Upper lobe of left lung (tissue), 6 donors: ENCODE data around the gene BMP7. TPM values are rescaled to one million over a fixed set of nuclear protein-coding genes. Genes with fewer than 3 reads are reported as not detected.

ENCODE experiments used
- ATAC-seq, 2 donors: fragments of 200-7000 bp; cut with Tn5 transposase; one replicate each; pipeline ENCODE4 v1.9.1; 2022; ENCODE audit warnings: mild to moderate bottlenecking in 2 of 2, moderate library complexity in 2 of 2; ENCODE audit not compliant: low FRiP score in 2 of 2
- DNase-seq, 2 donors: peaks; one replicate each; pipeline ENCODE4 v3.0.0-alpha.2; 2019 to 2020
- H3K27ac ChIP-seq, 4 donors: fragments of 200-600 bp; sonication (generic); one replicate each; pipeline ENCODE4 v1.5.1; 2016 to 2019
- H3K27me3 ChIP-seq, 4 donors: fragments of 200-600 bp; sonication (generic); one replicate each; pipeline ENCODE4 v1.5.1; 2017 to 2019
- H3K36me3 ChIP-seq, 4 donors: fragments of 200-600 bp; sonication (generic); one replicate each; pipeline ENCODE4 v1.5.1; 2016 to 2019
- H3K4me1 ChIP-seq, 4 donors: fragments of 200-600 bp; sonication (generic); one replicate each; pipeline ENCODE4 v1.5.1; 2018 to 2019
- H3K4me3 ChIP-seq, 4 donors: fragments of 200-600 bp; sonication (generic); one replicate each; pipeline ENCODE4 v1.5.1; 2017 to 2019; ENCODE audit warnings: mild to moderate bottlenecking in 2 of 4, moderate library complexity in 1 of 4
- H3K9me3 ChIP-seq, 4 donors: fragments of 200-600 bp; sonication (generic); one replicate each; pipeline ENCODE4 v1.5.1; 2018 to 2019
- CTCF ChIP-seq, 6 experiments: fragments of 450-650 bp in 4 of 6; fragments of 200-600 bp in 2 of 6; sonication (generic) in 2 of 6; IDR thresholded peaks; one replicate each; pipeline ENCODE4 v1.5.1; 2016 to 2019; ENCODE audit warnings: antibody characterized with exemption in 6 of 6
- EP300 ChIP-seq, 4 donors: sonication (generic); formaldehyde crosslinking; IDR thresholded peaks; one replicate each; pipeline ENCODE4 v1.5.1; 2017; ENCODE audit warnings: antibody characterized with exemption in 4 of 4, control low read depth in 2 of 4
- POLR2A ChIP-seq, 4 donors: fragments of 450-650 bp; IDR thresholded peaks; one replicate each; pipeline ENCODE4 v1.5.1; 2016 to 2017; ENCODE audit warnings: antibody characterized with exemption in 4 of 4, mild to moderate bottlenecking in 2 of 4
- POLR2AphosphoS5 ChIP-seq, 2 donors: sonication (generic); formaldehyde crosslinking; IDR thresholded peaks; one replicate each; pipeline ENCODE4 v1.5.1; 2017; ENCODE audit warnings: antibody characterized with exemption in 2 of 2
- WGBS, 2 donors: methylation state at CpG; one replicate each; pipeline ENCODE4 v1.1.5; 2017 to 2018; 5-methylcytosine and 5-hydroxymethylcytosine counted together
- total RNA-seq, 6 donors: library from RNA; depleted of rRNA in 4 of 6; stranded (reverse); fragments of >200 nt in 4 of 6; gene quantifications; one replicate each; pipeline versions ENCODE4 v1.1.0 to v1.2.1, GENCODE V29; 2016 to 2021
- donor health status: DM: no; HTN: no; CAD: no; lungs with moderate emphysema.
- donor health status: DM: no; HTN: yes; CAD: no; lungs with severe emphysema.

Gene BMP7
- total RNA-seq, 6 donors from 2014 or later: 0.30 to 4.0 (median 2.6) TPM; not detected in 1

- TF ChIP-seq EP300 (IDR thresholded peaks at IDR 0.05): no peak
- no peak for TF ChIP-seq CTCF (IDR thresholded peaks at IDR 0.05)
- no peak for TF ChIP-seq POLR2A (IDR thresholded peaks at IDR 0.05)
- TF ChIP-seq POLR2AphosphoS5 (IDR thresholded peaks at IDR 0.05): no peak
- H3K27me3 ChIP-seq: no peaks in the 10 kb centered on the region
- no peaks in the 10 kb centered on the region for H3K36me3 ChIP-seq
- no peaks in the 10 kb centered on the region for H3K4me1 ChIP-seq
- 82 to 87% methylated on average over 7 of the region's 7 CpGs for whole genome bisulfite sequencing, 2 donors
- H3K27ac ChIP-seq: no peak overlapping the region
- no peak for ATAC-seq
- no peak for DNase-seq
- H3K4me3 ChIP-seq: no peak overlapping the region
- no peaks in the 10 kb centered on the region for H3K9me3 ChIP-seq
These were observed 129.7 kb downstream of the BMP7 start for GRCh38 chr20:57136734-57137133.

- no peaks in the 10 kb centered on the region for H3K36me3 ChIP-seq
- TF ChIP-seq EP300 (IDR thresholded peaks at IDR 0.05) (no peak), POLR2AphosphoS5 (IDR thresholded peaks at IDR 0.05) (no peak), CTCF (IDR thresholded peaks at IDR 0.05) (no peak), POLR2A (IDR thresholded peaks at IDR 0.05) (no peak)
- no peaks in the 10 kb centered on the region for H3K9me3 ChIP-seq
- H3K27ac ChIP-seq: no peak overlapping the region
- H3K4me3 ChIP-seq: no peak overlapping the region
- no peaks in the 10 kb centered on the region for H3K27me3 ChIP-seq
- DNase-seq (no peak), ATAC-seq (no peak)
- WGBS, 2 donors: 73 to 76% methylated on average over 6 of the region's 6 CpGs
- no peaks in the 10 kb centered on the region for H3K4me1 ChIP-seq
These were observed 130.6 kb downstream of the BMP7 start for GRCh38 chr20:57135875-57136274.

GRCh38 chr20:57134804-57135203 is 131.6 kb downstream of the BMP7 start:
- 80 to 92% methylated on average over 4 of the region's 4 CpGs for WGBS, 2 donors
- DNase-seq (no peak), ATAC-seq (no peak)
- Histone ChIP-seq H3K9me3 (no peaks in the 10 kb centered on the region), H3K27ac (no peak overlapping the region), H3K36me3 (no peaks in the 10 kb centered on the region), H3K4me3 (no peak overlapping the region), H3K27me3 (no peaks in the 10 kb centered on the region), H3K4me1 (no peaks in the 10 kb centered on the region)
- TF ChIP-seq EP300 (IDR thresholded peaks at IDR 0.05): no peak
- no peak for TF ChIP-seq CTCF (IDR thresholded peaks at IDR 0.05)
- TF ChIP-seq POLR2A (IDR thresholded peaks at IDR 0.05): no peak
- TF ChIP-seq POLR2AphosphoS5 (IDR thresholded peaks at IDR 0.05): no peak

DNA sequence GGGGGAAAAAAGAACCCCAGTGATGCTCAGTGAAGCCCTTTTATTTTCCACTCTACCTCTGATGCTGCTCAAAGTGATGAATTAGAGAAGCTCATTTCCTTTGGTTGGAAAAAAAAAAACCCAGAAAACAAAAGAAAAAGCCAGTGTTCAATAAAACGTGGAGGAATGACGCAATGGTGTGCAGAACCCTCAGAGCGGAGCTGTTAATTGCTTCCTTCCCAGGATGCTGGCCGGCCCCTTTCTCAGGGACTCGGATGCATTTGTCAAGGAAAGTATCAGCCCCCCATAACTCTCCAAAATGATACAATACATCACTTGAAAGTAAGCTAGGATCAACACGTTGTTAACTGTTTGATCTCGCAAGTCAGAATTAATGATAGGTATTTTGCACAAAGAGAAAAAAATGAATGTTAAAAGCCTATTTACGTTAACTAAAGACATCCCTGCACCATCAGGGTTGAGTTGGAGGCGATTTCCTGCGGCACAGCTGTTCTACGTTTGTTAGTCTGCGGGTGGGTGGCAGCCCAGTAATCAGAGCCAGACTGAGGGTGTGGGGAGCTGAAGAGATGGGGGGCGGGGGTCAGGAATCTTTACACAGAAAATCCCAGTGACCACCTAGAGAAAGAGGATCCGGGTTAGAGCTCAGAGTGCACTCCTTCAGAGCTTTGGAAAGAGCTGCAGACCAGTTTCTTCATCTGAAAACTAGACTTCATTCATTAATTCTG is 132.4 kb downstream of the BMP7 start:
- no peak for TF ChIP-seq CTCF (IDR thresholded peaks at IDR 0.05)
- TF ChIP-seq POLR2A (IDR thresholded peaks at IDR 0.05): no peak
- no peak for TF ChIP-seq EP300 (IDR thresholded peaks at IDR 0.05)
- no peak for TF ChIP-seq POLR2AphosphoS5 (IDR thresholded peaks at IDR 0.05)
- ATAC-seq: no peak
- 31 to 38% methylated on average over 14 of the region's 14 CpGs for WGBS, 2 donors
- Histone ChIP-seq H3K9me3 (no peaks in the 10 kb centered on the region), H3K36me3 (no peaks in the 10 kb centered on the region), H3K27me3 (no peaks in the 10 kb centered on the region), H3K4me3 (no peak overlapping the region), H3K4me1 (no peaks in the 10 kb centered on the region), H3K27ac (no peak overlapping the region)
- DNase-seq: no peak
